Measurements from ENCODE around the gene AKNAD1. TPM values are rescaled to one million over a fixed set of nuclear protein-coding genes. Genes with fewer than 3 reads are reported as not detected.
"Not testable (repeated sequence)": the region's sequence is repeated elsewhere in the genome, so short reads cannot be mapped to it uniquely, and the experiment has no call there.

Gene AKNAD1, protein sequence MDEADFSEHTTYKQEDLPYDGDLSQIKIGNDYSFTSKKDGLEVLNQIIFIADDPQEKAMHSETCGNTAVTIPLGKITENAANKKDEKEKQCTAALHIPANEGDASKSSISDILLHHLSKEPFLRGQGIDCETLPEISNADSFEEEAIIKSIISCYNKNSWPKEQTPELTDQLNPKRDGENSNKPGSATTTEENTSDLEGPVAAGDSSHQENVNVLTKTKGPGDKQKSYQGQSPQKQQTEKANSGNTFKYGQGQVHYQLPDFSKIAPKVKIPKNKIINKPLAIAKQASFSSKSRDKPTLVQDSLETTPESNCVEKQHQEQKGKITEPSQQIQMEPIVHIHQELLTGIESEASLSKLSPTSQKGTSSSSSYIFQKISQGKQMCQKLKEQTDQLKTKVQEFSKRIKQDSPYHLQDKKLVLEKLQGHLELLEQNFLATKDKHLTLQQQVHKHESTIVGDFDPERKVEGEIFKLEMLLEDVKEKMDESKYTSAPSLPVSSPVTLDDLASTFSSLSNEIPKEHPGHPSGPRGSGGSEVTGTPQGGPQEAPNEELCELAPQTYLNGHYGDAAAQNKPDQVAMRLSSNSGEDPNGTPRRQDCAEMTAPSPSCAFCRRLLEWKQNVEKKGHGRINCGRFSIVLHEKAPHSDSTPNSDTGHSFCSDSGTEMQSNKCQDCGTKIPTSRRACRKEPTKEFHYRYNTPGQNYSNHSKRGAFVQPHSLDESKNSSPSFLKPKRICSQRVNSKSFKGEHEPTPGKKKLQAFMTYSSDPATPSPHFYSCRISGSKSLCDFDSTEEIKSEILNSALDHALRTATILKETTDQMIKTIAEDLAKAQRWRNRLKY
- total RNA-seq: under 0.01 and 0.13 TPM in 2 replicates

DNA sequence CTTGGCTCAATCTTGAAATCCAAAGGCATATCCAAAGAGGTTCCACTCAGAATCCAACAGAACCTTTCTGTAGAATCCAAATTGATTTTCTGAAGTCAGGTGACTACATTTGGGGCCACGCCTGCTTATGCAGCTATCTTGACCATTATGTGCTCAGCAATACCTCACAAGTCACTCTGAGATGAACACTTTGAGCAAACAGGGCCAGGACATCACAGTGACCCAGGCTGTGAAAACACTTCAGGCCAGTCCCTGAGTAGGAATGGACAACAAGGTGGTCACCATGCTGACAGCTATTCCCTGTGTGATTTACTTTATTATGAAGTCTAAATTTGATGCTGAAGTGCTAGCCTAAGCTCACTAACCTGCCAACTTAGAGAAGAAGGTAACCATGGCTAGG is at the start of gene AKNAD1:
AKNAD1 (minus strand) TSS at position 101 of the 400 bp plus-strand sequence. CDS start 4,430 bp downstream, outside the sequence.
- DNase-seq (ENCODE audit: low read depth in 2 of 2): no peak

DNA sequence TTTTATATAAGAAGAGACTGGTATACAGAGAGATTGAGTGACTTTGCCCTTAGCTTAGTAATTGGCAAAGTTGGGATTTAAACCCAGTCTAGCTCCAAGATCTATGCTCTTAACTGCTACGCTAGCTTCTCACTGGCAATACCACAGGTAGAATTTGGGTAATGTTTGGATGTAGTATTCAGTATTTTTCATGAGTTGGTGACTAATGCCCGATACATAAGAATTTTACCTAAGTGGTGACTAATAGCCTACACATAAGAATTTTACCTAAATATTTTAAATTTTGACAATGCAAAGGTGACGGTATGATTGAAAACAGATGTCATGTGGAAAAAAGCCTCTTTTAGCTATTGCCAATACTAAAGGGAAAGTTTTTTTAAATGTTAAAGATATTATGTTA is 44.2 kb upstream of the AKNAD1 start:
- no peak for DNase-seq (ENCODE audit: low read depth in 2 of 2)

DNA sequence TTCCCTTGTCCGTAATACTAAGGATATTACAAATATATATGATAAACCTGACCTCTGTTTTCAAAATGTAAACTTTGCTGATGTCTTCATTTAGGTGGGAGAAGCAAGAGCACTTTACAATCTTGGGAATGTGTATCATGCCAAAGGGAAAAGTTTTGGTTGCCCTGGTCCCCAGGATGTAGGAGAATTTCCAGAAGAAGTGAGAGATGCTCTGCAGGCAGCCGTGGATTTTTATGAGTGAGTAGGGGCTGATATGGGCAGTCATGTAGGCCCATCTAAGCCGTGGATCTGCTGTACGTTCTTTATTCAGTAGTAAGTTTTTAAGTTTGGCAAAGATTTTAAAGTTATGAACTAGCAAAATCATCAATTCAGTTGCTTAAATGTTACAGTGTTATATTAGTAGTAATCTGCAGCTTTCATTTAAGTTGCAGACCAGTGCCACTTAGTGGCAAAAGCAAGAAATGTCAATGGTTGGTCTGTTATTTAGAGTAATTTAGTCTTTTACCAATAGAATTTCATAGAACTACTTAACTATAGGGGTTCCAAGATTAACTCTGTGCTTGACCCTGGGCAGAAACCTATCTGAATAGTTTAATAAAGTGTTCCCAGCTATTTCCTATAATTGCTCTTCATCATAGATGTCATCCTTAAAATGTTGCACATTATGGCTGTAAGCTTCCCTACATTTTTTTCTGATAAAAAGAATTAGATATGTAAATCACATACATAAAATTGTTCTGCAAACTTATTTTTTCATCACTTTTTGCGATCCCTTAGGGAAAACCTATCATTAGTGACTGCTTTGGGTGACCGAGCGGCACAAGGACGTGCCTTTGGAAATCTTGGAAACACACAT is 41.2 kb upstream of the AKNAD1 start:
- DNase-seq (ENCODE audit: low read depth in 2 of 2): peak; percentile 69 to 75

DNA sequence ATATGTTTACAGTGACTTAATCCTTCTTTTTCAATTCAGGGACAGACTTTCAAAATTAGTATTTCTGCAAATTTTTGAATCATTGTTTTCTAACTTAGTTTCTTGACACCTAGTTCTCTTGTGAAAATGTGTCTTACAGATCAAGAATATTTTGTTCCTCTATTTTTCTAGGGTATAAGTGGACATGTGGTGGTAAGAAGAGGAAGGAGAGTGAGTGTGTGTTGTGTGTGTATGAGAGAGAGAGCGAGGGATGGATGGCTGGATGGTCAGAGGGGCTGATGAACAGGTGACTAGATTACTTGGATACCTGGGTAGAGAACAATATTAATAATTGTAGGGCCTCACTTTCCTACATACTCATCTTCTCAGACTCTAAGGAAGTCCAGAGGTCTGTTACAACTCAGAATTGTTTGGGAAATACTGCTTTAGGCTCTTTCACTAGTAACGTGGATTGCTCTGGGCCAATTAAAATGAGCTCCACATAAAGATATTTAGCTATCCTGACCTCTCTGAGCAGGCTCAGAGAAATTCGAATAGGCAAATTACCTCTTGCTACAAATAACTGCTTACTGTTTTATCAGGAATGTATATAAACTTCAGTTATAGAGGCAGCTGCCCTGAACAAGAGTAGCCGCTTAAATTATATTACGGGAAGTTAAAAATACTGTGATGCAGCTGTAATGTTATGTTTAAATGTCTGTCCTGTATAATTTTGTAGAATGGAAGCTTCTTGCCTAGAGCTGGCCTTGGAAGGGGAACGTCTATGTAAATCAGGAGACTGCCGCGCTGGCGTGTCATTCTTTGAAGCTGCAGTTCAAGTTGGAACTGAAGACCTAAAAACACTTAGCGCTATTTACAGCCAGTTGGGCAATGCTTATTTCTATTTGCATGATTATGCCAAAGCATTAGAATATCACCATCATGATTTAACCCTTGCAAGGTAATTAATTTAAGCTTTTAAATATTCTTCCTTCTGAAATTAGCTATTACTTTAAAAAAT is 39.6 kb upstream of the AKNAD1 start:
- no peak for DNase-seq (ENCODE audit: low read depth in 2 of 2)

DNA sequence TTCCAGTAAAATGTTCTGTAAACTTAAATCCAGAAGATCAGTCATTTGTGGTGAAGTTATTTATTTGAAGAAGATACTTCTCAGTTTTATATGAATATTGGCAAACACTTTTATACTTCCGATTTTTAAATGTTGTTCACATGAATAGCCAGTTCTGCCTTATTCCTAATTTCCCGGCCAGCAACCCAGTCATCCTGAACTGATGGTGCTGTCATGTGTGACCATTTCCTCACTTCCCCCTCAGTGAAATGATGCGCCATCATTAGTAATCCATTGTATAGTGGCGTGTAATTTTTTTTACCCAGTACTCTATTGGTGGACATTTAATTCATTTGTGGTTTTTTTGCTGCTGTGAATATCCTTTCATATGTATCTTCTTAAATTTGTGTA is 36.2 kb upstream of the AKNAD1 start:
- DNase-seq (ENCODE audit: low read depth in 2 of 2): peak in 1 of 2 donors; percentile 37

DNA sequence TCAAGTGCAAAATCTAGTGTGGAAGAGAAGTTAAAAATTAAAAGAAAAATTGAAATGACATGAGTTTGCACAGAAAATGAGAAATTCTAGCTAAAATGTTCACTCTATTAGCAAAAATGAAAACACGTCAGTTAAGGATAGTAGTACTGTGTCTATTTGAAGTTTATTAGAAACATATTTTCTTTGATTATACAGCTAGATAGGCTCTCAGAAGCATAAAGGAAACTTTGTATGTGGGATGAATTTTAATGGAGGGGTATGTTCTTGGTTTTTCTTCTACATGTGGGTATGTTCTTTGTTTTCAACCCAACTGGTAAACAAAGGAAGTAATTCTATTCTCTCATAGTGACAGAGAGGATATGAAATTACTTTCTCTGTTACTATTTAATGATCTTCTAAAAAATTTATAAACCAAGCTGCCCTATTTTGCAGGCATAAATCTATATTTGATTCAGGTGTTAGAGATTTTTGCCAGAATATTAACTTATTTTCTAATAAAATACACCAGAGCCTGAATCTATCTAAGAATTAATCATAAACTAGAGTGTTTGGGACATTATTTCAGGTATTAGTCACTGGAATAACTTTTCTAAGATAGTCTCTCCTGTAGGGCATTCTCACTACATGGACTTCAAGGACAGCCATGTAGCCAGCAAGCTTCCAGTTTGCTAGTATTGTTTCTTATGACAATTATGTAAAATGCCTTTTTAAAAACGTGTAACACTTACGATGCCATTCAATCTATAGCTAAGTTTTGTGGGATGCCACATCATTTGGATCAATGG is 35.7 kb upstream of the AKNAD1 start:
- DNase-seq (ENCODE audit: low read depth in 2 of 2): no peak

GRCh38 chr1:108889706-108890384 is 33.0 kb upstream of the AKNAD1 start:
- DNase-seq (ENCODE audit: low read depth in 2 of 2): peak in 1 of 2 donors; percentile 16

DNA sequence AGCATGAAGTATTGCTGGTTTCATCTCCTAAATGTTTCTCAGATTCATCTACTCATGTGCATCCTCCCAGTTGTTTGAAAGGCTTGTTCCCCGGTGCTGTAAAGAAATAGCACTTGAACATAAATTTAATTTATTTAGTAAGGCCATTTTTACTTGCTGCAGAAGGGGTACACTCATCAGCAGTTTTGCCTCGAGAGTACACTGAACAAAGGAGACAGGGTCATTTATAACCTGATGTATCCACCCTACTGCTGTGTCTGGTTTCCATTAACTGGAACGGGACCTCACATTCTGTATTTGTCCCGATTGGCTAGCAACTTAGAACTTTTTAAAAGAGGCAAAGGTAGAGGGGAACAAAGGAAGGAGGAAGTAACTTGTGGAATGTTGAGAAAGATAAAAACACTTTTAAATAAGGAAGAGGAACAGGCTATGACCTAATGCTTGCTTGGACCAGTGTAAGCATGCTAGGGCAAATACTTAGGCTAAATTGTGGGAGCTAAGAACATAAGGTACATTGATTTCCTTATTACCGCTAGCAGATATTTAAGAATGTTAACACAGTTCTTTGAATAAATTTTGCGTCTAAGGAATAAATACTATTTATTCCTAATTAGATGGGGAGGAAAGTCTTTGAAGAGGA is 32.2 kb upstream of the AKNAD1 start:
- not testable (repeated sequence) for DNase-seq (ENCODE audit: low read depth in 2 of 2)

- DNase-seq (ENCODE audit: low read depth in 2 of 2): no peak
These were observed 29.4 kb upstream of the AKNAD1 start for GRCh38 chr1:108886292-108886691.

- no peak for DNase-seq (ENCODE audit: low read depth in 2 of 2)
These were observed 28.1 kb upstream of the AKNAD1 start for GRCh38 chr1:108884968-108885367.

DNA sequence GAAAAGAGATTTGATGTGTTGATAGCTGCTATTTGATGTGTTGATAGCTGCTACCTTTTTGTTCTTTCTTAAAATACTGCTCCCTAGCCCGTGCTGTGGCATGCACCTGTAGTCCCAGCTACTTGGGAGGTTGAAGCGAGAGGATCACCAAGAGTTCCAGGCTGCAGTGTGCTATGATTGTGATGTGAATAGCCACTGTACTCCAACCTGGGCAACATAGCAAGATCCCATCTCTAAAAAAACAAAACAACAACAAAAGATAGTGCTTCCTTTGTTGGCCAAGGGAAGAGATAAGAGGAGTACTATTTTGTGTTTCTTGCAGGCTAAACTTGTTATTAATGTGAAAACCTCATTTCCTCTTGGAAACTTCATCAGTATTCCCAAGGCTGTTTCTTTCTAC is 25.9 kb upstream of the AKNAD1 start:
- no peak for DNase-seq (ENCODE audit: low read depth in 2 of 2)

DNA sequence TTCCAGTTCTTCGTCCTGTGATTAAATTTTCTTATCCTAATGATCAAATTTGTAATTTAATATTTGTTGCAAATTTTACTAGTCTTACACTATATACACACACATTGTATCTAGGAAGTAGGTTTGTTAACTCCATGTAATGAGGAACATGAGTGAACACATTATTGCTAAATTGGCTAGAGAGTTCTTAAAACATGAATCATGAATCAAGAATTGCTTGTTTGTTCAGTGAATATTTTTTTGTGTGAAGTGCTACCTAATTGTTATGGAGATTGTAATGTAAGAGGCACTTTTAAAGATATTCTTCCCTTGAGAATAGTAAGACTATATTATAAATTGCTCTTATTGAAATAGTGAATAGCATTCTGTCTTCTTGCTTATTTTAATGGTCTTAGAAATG is 24.5 kb upstream of the AKNAD1 start:
- no peak for DNase-seq (ENCODE audit: low read depth in 2 of 2)

GRCh38 chr1:108880850-108881249 is 24.0 kb upstream of the AKNAD1 start:
- DNase-seq (ENCODE audit: low read depth in 2 of 2): peak in 1 of 2 donors; percentile 7

DNA sequence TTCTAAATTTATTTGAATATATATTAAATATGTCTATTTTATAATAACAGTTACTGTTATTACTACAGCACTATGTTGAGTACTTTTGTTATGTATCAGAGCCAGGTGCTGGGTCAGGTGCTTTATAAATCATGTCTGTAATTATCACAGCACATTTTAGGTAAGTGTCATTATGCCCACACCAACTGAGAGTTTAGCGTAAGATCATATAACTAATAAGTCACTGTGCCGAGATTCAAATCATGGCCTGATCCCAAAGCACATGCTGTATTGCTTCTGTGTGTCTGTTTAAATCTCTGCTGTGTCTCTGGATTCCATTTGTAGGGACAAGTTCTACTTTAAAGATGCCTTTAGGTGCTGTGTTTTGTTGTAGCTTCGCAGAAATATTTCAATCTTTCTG is 21.8 kb upstream of the AKNAD1 start:
- DNase-seq (ENCODE audit: low read depth in 2 of 2): no peak

GRCh38 chr1:108878160-108878469 is 21.2 kb upstream of the AKNAD1 start:
- DNase-seq (ENCODE audit: low read depth in 2 of 2): no peak

DNA sequence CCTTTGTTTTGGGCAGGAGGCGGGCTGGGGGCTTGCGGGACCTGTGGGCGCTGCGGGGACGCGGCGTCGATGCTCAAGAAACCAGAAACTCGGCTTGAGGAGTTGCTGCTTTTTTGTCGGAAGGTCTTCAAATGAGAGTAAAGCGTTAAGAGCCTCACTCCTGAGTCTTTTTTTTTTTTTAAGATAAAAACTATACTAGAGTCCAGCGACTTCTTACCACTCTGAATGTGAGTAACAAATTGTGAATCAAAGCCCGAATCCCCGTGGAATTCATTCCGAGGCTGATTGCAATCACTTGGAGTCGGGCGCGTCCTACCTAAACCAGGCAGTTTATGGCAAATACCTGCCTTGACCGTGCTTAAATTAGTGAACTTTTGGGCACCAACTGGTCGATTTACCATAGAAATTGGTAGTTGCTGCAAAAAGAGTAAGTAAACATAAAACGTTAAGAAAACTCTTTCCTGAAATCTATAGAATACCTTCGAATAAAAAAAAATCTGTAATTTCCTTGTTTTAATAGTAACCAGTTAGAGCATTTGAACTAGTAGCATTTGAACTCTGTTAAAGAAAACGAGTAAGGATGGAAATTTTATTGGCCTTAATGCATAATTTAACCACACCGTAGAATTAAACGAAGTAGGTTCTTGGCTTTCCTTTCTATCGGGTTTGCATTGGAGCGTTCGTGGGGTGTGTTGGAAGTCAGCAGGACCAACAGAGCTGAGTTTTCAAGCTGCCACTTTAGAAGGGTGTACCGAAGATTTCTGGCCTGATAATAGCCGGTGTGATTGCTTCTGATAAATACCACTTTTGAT is 20.7 kb upstream of the AKNAD1 start:
- DNase-seq (ENCODE audit: low read depth in 2 of 2): peak in 1 of 2 donors; percentile 45

- no peak for DNase-seq (ENCODE audit: low read depth in 2 of 2)
These were observed 14.3 kb upstream of the AKNAD1 start for GRCh38 chr1:108871050-108871724.
